SH-SY5Y (cell line): ENCODE results near the gene OS9.

ENCODE experiments used
- GATA2 ChIP-seq: IDR thresholded peaks from 2 replicates; pipeline ENCODE4 v1.6.1; 2011; ENCODE audit warnings: mild to moderate bottlenecking, low read depth, low read length
- GATA3 ChIP-seq: IDR thresholded peaks from 2 replicates; pipeline ENCODE4 v1.6.1; 2011; ENCODE audit warnings: low read depth, mild to moderate bottlenecking, low read length, moderate library complexity

DNA sequence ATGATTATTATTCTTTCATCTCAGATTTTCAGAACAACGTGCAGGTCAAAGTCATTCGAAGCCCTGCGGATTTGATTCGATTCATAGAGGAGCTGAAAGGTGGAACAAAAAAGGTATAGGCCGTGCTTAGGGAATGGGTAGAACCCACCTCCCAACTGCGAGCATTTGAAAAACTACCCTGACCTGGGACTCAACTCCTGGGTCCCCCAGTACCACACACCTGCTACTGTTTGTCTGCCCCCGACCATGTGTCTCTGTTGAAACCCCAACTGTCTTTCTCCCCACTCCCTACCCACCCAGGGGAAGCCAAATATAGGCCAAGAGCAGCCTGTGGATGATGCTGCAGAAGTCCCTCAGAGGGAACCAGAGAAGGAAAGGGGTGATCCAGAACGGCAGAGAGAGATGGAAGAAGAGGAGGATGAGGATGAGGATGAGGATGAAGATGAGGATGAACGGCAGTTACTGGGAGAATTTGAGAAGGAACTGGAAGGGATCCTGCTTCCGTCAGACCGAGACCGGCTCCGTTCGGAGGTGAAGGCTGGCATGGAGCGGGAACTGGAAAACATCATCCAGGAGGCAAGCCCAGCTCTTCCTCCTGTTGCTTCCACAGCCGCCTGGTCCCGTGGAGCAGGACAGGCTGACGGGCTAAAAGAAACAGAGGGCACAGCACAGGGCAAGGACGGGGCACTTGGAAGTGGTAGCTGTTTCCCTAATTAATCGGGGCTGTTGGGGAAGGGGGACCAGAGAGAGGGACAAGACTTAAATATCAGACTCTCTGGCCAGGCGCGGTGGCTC lies 24.1 kb downstream of the OS9 start:
- TF ChIP-seq GATA2 = no peak
- no peak for TF ChIP-seq GATA3
